Stimulated activated CD4-positive, alpha-beta T cell treated with anti-CD3 and anti-CD28 coated beads, Interleukin-4, amount 100 ng/mL, for 1 hour (primary cell): ENCODE measurements around the gene PLK5.
A peak's percentile ranks its signal among the peaks of the same experiment; 100 is the strongest.
"Not testable (repeated sequence)": the region's sequence is repeated elsewhere in the genome, so short reads cannot be mapped to it uniquely, and the experiment has no call there.

Experiments
- DNase-seq: peaks from one replicate; pipeline ENCODE4 v3.0.0-alpha.2; 2020

Gene PLK5, protein sequence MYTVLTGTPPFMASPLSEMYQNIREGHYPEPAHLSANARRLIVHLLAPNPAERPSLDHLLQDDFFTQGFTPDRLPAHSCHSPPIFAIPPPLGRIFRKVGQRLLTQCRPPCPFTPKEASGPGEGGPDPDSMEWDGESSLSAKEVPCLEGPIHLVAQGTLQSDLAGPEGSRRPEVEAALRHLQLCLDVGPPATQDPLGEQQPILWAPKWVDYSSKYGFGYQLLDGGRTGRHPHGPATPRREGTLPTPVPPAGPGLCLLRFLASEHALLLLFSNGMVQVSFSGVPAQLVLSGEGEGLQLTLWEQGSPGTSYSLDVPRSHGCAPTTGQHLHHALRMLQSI

DNA sequence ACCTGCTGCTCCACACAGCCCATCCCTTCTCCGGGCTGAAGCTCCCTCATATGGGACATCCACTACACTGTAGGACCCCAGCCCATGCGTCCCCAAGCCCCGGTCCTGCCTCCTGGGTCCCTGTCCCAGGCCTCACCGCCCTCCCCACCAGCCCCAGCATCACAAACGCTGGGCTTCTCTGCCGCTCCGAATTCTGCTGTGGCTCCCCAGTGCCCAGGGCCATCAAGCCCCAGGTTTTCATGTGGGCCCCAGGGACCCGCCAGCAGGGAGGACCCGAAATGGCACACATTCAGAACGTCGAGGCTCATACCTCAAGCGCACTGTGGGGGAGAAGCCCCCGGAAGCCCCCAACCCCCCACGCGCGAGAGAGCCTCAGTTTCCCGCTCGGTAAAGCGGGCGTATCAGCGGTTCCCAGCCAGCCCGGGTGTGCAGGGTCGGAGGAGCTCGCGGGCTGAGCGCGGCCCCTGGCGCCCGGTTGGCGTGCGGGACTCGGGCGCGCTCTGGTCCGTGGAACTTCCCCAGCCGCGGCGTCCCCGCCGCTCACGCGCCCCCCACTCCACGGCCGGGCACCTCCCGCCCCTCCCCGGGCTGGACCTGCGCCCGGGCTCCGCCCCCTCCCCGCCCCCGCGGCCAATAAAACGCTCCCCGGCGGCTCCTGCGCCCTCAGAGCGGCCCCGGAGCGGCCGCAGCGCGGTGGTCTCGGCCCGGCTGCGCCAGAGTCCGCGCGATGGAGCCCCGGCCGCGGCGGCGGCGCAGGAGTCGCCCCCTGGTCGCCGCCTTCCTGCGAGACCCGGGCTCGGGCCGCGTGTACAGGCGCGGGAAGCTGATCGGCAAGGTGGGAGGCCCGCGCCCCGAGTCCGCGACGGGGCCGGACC, at the start of gene PLK5:
Gene PLK5, plus strand, starts transcription at position 666 of the 875 bp plus-strand sequence. CDS start 2,920 bp downstream, outside the sequence.
- DNase-seq: no peak

DNA sequence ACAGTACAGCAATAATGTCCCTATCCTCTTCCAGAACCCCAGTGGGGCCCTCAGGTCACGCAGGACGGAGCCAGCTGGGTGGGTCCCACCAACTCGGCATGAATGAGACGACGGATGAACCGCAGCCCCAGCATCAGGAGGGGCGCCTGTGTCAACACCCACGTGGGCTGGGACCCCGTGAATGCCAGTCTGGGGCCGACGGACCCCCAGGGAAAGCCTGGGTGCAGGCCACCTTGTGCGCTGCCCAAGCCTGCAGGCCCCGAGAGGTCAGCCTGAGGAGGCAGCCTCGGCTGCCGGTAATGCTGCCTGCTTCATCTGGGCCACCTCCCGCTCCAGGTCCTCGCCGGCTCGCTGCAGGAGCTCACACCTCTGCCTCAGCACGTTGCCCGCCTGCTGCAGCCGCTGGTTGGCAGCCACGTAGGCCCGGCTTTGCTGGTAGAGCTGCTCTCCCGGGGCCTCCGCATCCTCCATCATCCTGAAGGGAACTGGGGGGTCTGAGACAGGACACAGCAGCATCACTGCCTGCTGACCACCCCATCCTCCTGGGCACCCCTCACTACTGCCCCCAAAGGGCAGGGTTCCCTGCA, 49.0 kb upstream of the PLK5 start:
- no peak for DNase-seq

DNA sequence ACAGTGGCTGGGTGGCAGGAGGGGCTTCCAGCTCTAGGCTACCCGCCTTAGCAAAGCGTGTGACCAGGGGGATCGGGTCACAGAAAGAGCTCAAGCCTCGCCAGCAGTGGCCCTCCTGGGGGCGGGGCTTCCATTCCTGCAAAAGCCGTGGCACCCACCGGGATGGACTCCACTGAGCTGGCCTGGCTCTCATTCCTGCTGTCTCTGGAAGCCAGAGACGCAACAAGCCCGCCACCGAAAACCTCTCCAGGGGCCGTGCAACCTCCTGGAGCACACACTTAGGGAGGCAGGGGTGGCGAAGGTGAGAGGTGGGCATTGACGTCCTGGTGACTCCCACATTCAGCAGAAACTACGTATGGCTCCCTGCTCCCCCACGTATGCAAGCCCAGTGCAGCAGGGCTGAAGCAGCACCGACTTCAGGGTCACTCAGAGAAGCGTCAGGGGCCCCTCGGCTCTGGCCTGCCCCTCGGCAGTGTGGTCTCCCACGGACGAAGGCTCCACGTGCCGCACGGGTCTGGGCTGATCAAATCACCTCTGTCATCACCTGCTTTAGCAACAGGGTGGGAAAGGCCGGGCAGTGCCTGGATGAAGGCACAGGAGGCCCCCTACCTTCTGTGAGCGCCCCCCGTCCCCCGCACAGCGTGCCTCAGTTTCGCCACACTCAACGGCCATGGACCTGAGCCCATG, 48.0 kb upstream of the PLK5 start:
- no peak for DNase-seq

- not testable (repeated sequence) for DNase-seq
Measured at GRCh38 chr19:1477056-1477455, 46.8 kb upstream of the PLK5 start.

DNA sequence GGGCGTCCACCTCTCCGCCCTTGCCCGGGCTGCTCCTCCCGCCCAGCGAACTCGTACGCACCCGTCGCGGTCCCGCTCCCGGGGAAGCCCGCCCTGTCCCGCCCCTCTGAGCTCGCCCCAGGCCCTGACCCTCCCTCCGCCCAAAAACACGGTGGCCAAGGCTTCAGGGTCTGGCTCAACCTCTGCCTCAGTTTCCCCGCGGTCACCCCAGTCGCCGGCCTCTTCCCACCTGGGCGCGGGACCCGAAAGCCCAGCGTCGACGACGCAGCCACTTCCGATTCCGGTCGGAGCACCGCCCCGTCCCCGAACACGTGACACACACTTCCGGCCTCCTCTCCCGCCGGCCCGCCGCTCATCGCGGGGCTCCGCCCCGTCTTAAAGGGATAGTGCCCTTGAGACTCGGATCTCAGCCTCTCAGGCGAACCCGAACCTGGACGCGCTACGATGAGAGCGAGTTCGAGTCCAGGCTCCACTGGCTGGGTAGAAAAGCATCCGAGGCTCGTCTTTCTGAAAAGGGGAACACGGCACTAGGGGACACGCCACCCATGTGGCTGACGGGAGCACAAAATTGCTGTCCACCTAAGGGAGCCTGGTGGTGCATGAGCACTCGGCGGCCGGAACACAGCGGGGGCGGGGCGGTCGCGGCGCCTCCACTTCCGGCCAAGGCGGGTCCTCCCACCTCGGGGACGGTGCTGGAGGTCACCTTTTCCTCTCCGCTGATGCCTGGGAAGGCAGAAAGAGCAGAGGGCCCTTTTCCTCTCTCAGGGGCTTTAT, 44.8 kb upstream of the PLK5 start, which contains the start of gene C19orf25:
Gene C19orf25, minus strand, starts transcription at position 282 of the 774 bp plus-strand sequence. CDS start 312 bp downstream, outside the sequence.
- DNase-seq: peak; percentile 93

- DNase-seq: no peak
Measured at GRCh38 chr19:1481224-1481892, 42.5 kb upstream of the PLK5 start.

DNA sequence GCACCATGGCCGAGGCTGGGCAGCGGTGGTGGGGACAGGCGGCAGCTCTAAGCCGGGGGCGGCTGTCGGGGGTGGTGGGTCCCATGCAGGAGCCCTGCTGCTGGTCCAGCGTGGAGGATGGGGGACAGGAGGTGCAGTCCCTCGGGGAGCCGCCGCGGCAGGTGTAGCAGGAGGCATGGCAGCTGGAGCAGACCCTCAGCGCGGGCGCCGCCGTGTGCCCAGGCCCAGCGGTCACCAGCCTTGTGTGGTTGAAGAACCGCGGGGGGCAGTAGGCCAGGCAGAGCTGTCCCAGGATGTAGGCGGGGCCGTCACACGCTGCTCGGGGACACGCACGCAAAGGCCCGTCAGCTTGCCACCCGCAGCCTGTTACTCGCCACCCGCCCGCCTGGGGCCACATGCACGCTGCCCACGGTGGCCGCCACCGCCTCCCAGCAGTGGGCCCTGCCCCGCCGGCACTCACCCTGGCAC, 42.0 kb upstream of the PLK5 start:
- no peak for DNase-seq

- DNase-seq: no peak
Measured at GRCh38 chr19:1482361-1483130, 41.3 kb upstream of the PLK5 start.

GRCh38 chr19:1483131-1483978, 40.5 kb upstream of the PLK5 start:
- DNase-seq: no peak

- no peak for DNase-seq
Measured at GRCh38 chr19:1483979-1484428, 39.9 kb upstream of the PLK5 start.

DNA sequence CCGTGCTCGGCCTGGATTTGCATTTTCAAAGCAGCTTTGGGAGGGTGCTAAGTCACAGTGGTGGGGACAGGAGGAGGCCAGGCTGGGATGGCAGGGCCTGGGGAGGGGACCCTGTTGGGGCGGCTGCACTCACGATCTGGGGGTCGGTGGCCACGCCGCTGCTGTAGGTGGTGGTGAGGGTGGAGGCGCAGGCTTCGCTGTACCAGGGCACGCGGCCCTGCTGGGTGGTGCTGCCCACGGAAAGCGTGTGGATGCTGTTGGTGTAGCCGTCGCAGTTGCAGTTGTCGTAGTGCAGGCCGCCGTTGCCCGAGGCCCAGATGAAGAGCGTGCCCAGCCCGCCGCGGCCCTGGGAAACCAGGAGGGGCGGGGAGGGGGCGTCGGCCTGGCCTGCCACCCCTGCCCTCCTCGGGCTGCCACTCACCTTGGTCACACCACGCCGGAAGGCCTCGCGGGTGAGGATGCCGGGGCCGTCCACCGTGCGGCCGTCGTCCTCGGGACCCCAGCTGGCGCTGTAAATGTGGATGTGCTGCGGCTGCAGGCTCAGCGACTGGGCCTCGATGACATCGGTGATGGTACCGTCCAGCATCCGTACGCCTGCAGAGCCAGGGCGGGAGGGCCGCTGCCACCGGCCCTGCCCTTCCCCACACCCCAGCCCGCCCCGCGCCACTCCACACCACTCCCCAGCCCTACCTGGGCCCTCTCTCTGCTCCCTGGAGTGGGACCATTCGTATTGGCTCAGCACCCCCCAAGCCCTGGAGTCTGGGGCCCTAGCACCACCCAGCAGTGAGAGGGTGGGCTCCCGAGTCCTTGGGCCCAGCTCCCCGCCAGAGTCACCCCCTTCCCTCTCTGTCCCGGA, 36.9 kb upstream of the PLK5 start:
- DNase-seq: no peak

- no peak for DNase-seq
Measured at GRCh38 chr19:1487576-1488281, 36.1 kb upstream of the PLK5 start.

GRCh38 chr19:1488282-1488601, 35.6 kb upstream of the PLK5 start:
- DNase-seq: no peak

- no peak for DNase-seq
Measured at GRCh38 chr19:1489463-1490310, 34.2 kb upstream of the PLK5 start.

DNA sequence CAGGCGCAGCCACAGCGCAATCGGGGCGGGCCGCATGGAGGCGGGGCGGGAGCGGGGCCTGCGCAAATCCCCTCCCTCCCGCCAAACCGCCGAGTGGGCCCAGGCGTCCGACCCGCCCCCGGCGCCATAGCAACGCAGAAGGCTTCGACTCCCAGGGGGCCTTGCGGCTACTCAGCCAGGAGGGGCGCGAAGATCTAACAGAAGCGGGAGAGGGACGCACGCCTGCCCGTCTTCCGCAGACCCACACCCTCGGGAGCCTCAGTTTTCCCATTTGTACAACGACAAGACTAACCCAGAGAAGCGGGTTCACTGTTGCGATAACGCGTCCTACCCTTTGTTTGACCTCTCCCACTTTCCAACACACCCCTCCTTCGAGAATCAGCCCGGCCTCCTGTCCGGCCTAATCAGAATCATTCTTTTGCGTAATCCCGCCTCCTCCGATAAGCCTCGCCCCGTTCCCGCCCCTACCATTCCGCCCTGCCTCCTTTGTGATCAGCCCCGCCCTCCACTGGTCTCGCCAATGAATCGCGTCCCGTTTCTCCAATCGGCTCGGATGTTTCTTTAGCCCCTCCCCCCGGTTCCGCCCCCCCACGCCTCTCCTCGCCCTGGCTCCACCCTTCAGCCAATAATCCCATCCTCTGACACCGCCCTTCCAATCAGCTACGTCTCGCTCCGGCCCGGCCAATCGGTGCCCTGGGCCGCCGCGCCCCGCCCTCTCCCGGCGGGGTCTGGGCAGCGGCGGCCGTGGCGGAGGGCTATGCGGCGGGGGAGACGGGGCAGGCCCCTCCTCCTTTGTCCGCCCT, 33.4 kb upstream of the PLK5 start, which contains the start of gene PCSK4:
Gene PCSK4, minus strand, starts transcription at position 40 of the 803 bp plus-strand sequence. Its CDS starts 4 bp downstream, at position 36.
- peak; percentile 96 for DNase-seq
